Glomerular endothelial cell (primary cell): ENCODE results near the gene FBXO36. TPM values are rescaled to one million over a fixed set of nuclear protein-coding genes. Genes with fewer than 3 reads are reported as not detected.
"Not testable (repeated sequence)": the region's sequence is repeated elsewhere in the genome, so short reads cannot be mapped to it uniquely, and the experiment has no call there.

Source experiments
- DNase-seq: peaks from one replicate; pipeline ENCODE4 v3.0.0-alpha.2; 2011; ENCODE audit warnings: low read depth, low spot score; ENCODE audit errors: extremely low read depth
- total RNA-seq: library from RNA; depleted of rRNA; stranded (reverse); fragments of >200 nt; gene quantifications from 2 replicates; pipeline ENCODE4 v1.2.3, GENCODE V29; 2015

Gene FBXO36
- total RNA-seq, 1 donor from 2014 or later, result 4.1 TPM

DNA sequence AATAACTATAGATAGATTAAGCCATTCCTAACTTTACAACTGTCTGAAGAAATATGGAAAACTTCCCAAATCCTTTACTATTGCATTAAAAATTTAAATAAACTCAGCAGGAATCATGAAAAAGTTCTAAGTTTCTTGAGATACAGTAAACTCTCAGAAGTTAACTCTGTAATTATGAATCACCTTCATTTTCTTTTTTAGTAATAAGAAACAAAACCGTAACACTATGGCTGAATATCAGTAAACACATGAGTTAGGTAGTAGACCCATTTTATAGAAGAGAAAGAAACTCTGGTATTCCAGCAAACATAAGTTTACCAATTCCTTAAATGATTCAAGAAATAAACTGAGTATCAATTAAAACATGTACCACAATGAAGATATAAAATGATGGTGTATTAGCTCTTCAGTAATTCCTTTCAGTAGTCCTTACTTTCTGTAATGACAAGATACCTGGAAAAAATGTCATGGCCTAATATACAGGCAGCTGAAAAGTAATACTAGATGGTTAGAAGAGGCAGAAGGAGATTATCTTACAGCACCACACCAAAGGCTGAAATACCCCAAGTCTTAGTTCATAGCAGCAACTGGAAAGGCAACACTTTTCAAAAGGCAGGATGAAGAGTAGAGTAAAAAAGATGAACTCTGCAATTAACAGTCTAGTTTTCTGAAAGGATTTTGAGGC is 12.0 kb upstream of the FBXO36 start:
- no peak for DNase-seq

DNA sequence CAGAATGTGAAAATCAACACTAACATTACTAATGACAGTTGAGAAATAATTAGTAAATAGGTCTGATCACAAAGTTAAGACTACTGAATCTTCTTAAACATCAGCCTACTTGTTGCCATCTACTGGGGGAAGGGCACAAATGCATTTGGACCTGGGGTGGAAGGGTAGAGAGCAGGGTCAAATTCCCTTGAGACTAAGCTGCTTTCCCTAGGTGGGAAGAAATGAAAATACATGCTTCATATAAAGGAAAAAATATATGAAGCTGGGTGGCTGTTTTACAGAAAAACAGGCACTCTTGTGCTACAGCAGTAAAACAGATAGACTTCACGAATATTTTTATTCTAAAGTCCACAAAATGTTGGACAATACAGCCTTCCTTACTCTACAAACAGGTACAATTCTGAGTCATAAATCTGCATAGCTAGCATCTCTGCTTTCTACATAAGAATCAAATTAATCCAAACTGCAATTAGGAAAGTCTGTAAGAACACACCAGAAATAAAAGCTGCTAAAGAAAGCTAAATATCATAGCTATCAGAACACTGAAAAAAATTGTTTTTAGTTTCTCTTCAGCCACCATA is 11.4 kb upstream of the FBXO36 start:
- DNase-seq, result no peak

DNA sequence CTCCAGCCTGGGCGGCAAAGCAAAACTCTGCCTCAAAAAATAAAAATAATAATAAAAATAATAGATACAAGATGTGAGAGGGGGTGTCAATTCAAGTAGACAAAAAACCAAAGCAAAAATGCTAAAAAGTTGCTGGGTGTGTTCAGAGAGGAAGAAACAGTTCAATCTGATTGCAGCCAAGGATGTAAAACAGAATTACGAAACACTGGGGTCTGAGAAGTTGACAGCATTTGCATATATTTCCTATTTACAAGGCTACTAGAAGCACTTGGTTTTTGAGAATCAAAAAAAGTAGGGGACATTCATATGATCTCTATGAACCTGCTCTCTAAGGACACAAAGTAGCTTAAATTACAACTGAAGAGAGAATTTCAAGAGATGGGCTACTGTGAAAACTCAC is 8.1 kb upstream of the FBXO36 start:
- no peak for DNase-seq

DNA sequence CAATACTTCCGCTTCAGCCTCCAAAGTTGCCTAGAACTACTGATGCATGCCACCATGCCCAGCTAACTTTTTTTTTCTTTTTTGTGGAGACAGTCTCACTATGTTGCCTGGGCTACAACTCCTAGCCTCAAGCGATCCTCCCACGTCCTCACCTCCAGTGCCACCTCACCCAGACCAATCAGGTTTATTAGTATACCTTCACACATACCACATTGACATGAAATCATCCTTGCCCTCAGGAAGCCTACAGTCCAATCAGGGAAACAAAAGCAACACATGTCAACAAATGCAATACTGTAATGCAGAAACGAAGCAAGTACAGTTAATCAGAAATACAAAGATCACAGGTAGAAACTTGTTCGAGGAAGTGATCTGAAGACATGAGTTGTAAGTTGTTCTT is 4.5 kb upstream of the FBXO36 start:
- DNase-seq, result no peak

DNA sequence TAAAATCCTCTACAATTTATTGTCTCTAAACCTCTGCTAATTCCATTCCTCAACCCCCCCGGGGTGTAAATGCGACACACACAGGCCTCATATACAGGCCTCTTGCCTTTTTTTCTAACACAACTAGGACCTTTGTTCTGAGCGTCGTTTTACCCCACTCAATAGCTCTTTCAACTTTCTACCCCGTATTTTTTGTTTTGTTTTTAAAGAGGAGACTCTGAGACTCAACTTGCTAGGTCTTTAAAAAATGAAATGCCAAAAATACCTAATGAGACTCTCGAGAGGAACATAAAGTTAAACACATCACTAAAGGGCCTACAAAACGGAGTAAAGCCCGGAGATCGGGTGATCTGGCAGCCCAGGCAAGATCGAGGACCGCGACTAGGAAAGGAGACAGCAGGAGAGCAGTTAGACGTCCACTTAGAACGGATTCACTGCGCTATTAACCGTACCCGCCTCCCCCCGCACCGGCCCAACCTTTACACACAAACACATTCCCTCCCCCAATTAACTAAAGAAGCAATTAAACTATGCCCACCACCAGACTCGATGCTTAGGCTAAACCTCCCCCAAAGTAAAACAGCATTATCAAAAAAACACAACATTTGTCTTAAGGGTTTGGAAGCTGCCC is 2.2 kb upstream of the FBXO36 start:
- no peak for DNase-seq

DNA sequence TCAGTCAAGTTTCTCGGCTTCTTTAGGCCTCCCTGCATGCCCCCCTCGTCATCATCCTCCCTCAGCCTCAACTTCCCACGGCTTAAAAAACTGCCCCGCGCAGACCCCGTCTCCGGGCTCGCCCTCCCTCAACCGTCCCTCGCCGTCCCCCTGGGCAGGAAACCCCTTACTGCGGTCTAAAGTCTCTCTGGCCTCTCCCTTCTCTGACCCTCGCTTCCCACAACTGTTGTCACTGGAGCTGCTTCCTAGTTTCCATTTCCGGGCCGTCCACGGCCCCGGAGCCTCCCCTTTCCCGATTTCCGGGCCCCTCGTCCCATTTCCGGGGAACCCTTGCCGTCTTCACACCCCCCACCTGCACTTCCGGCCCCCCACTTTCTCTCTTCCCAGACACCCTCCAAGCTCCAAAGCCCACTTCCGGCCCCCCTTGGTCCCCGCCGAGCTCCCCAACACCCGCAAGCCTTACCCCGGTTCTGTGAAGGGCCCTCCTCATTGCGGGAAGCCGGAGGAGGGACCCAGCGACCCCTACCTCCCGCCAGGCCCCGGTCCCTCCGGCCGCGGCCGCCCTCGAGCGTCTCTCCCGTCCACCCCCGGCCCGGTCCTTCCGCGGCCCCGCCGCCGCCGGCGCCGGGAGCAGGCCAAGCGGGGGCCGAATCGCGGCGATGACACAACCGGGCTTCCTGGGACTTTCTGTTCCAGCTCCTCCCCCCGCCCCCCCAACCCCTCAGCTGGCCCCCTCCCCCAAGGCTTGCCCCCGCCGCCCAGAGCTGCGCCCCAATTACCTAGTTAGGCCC is 1.0 kb upstream of the FBXO36 start:
- no peak for DNase-seq

DNA sequence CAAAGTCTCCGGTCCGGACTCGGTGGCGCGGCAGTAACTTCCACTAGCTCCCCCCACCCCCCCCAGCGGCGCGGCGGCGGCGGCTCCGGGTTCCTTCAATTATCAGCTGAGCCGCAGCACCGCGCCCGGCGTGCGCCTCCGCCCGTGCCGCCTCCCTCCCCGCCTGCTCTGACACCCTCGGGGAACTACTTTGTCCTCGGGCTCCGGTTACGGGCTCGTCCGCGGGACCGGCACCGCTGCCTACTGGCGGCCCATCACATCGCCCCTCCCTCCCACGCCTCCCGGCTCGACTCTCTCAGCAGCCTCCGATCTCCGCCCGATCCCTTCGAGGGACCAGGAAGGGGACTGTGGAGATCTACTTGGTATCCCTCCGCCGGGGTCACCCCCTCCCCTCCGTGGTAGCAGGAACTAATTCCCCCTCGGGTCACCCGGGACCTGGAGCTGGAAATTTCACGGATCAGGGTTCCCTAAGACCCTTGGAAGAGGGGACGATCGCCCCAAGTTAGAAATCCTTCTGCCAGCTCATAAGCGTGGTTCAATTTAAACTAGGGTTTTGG is 333 bp upstream of the FBXO36 start, which contains the start of gene TRIP12:
TSS of gene TRIP12 (minus strand) at position 118 of the 557 bp plus-strand sequence. CDS start 41,930 bp downstream, outside the sequence.
- DNase-seq, result peak; percentile 81

DNA sequence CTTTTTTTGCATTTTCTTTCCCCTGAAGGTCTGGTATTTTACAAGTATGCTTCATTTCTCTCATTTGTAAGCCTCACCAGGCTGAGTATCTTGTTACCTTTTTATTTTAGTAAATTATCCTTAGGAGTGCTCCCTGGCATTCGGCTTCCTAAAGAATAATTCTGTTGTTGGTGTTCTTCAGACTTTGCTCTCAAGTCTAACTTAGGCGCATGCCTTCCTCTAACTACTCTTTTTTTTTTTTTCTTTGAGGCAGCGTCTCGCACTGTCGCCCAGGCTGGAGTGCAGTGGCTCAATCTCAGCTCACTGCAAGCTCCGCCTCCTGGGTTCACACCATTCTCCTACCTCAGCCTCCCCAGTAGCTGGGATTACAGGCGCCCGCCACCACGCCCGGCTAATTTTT is 2.2 kb downstream of the FBXO36 start:
- DNase-seq, result not testable (repeated sequence)

DNA sequence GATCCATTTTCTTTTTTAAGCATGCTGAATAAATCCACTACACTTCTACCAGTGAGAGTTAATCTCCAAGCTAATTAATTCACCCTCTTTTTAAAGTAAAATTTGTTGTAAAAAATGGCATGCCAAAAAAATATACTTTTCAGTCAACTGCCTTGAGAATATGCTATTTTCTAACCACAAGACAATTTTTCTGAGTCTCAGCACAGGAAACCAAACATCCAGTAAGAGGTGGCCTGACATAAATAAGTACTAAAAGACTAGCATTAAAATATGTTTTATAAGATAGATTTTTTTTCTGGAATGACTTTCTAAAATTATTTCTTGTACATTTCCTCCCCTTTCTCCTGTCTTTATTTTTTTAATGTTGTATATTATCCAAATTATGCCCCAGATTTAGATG is 2.9 kb downstream of the FBXO36 start:
- DNase-seq, result no peak

DNA sequence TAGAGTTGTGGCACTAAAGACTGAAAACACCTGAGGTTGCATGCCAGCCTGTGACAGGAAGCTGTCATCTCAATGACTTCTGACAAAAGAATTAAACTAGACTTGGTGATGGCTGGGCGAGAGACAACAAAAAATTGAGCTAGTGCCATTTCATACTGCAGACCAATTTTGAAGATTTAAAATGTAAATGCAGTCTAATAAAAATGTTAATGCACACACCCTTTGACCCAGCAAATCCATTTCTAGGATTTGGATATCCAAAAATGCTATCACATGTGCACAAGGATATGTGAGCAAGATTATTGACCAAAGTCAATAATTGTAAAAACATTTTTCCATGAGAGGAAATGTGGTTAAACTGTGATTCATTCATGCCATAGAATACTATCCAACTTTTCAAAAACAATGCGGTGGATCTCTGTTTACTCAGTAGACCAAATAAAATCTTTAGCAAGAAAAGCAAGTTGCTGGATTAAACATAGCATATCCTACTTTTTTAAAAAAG is 5.6 kb downstream of the FBXO36 start:
- no peak for DNase-seq

DNA sequence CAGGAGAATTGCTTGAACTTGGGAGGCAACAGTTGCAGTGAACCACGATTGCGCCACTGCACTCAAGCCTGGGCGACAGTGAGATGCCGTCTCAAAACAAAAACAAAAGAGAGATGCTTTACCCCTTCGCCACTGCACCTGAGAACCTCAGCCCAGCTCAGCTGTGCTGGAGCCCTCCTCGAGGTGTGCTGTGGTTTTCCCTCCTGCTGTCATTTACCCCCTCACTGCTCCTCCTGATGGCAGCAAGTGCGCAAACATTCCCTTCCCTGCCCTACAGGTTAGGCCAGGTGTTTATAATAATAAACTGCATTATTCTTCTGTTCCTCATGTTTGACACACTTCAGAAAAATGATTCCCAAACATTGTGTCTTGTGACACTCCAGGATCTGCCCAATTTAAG is 8.4 kb downstream of the FBXO36 start:
- DNase-seq, result no peak

DNA sequence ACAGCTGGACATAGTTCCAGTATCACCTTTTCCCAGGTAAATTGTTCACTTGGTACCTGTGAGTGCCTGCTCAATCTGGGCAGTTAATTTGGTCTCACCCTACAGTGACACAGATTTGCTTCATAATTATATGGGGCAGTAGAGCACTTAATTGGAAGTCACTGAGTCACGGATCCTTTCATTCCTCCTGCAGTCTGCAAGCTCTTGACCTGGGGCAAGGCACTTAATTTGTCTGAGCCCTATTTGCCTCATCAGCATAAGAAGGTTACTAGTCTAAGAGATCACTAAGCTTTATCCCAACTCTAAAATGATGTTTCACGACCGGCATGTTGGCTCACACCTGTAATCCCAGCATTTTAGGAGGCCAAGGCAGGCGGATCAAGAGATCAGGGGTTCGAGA is 8.9 kb downstream of the FBXO36 start:
- no peak for DNase-seq

DNA sequence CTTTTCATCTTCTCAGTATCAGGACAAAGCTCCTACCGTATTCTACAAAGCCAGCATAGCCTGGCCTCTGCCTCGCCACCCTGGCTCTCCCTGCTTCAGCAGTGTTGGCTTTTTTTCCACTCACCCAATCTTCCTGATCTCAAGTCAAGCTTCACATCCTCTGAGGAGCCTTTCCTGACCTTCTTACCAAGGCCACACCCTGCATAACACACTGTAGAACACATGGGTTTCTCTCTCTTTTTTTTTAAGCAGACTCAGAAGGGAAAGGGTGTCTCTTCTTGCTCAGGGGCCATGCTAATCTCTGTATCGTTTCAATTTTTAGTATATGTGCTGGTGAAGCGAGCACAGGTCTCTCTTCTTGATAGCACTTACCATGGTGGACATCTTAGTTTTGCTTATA is 15.2 kb downstream of the FBXO36 start:
- DNase-seq, result no peak

DNA sequence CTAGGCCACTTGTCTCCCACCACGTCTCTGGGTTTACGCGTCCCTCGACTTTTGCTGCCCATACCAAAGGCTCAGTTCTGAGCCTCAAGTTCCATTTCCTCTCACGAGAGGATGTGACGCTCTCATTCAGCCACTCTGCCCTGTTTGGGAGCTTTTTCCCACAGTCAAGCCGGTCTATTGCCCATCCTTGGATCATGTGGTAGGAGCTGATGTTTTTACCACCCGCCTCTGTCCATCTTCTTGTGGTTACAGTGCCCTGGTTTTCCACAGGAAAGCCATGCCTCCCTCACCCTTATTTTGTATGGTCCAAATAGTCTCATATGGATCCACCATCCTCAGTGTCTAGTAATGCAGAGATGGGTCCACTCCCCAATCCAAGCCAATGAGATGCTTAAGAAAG is 20.4 kb downstream of the FBXO36 start:
- DNase-seq, result no peak

DNA sequence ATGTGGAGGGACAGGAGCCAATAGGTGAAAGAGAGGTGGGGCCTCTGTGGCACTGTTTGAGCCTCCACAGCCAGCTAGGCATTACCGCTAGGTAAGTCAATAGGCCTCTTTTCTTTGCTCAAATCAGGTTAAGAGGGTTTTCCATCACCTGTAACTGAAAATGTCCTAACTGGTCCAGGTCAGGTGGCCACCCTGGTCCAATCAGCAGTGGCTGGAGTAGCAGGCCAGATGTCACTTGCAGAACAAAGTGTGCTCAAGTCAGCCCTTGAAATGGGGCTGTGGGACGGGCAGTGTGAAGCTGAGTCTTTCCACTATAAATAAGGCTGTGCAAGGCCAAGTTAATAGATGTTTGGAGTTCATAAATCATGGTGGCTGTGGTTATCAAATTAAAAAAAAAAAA is 20.9 kb downstream of the FBXO36 start:
- no peak for DNase-seq

DNA sequence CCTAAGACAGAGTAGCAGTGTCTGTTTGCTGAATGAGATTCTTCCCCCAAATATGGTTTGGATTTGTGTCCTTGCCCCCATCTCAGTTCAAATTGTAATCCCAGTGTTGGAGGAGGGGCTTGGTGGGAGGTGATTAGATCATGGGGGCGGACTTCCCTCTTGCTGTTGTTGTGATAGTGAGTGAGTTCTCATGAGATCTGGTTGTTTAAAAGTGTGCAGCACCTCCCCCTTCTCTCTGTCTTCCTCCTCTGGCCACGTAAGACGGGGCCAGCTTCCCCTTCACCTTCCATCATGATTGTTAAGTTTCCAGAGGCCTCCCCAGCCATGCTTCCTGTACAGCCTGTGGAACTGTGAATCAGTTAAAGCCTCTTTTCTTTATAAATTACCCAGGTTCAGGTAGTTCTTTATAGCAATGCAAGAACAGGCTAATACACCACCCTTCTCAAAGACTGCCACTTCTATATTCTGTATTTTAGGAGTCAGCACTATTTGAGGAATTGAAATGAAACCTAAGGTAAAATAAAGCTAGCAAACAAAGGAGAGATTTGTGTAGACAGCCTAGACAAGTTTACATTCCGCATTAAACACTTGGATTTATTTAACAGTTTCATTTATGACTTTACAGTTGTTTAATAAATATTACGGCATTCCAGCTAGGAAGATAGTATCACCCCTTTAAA is 21.6 kb downstream of the FBXO36 start:
- no peak for DNase-seq

DNA sequence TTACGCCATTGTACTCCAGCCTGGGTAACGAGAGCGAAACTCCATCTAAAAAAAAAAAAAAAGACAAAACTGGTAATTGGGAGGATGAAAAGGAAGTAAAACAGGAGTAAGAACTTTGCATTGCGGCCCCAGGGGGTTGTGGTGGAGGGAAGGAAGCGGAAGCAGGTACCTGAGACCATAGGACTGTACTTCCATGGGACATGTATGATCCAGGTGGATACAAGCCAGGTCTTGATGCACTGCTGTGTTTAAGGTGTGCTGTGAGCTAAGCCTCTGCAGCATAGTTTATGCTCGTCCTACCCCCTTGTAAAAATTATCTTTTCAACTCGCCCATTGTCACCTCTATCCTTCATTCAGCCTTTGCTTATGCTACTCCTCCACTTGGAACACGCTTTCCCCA is 23.7 kb downstream of the FBXO36 start:
- DNase-seq, result no peak

DNA sequence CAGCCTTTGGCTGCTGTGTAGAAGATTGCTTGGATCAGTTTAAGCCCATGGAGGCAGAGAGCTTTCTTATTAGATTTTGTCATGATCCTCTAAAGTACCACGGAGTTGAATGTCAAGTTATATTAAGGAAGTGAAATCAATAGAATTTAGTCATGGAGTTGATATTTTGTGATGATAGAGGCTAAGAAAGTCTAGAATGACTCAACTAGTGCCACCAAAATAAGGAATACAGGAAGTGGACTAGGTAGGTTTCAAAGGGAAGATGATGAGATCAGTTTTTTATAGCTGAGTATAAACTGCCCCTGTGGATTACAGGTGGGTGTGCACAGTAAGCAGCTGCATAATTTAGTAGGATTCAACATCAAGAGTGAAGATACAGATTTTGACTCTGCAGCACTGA is 25.2 kb downstream of the FBXO36 start:
- DNase-seq, result no peak

DNA sequence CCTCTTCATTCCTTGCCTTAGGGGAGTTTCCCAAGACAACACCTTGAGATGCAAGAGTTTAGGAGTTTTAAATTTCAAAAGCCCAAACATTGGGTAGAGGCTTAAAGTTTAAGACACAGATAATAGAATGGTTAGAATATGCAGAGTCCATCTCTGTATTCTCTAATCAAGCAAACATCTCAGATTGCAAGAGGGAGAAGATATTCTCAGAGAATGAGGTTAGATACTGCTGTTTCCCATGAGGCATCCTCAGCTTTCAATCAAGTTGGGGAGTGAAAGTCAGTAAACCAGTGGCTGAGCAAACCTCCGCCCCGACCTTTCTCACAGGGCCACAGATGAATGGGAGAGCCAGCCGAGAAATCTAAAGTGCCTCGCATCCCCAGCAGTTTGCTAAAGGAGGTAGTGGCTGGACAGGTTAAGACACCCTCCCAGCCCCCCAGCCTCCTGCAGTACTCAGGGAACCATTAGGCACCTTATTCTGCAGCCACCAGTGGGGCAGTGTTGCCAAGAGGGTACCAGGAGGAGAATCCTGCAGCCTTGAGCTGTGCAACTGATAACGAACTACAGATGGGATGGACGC is 30.0 kb downstream of the FBXO36 start:
- no peak for DNase-seq

DNA sequence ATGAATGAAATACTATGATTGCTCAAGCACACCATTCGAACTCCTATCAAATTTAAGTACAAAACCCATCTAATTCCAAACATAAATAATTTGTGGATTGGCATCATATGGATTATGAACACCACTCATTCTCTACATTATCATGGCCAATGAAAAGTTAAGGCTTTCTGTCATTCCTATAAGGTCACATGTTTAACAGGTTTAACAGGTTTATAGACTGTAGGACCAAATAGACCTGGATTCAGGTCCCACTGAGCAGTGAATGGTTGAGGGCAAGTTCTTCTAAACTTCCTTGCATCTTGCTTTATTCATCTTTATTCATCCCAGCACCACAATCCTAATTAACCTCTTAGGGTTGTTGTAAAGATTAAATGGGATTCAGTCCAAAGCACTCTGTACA is 33.4 kb downstream of the FBXO36 start:
- no peak for DNase-seq
